HCT116 (cell line): Measurements from ENCODE around the gene FBXL4.

Experiments used
- CTCF ChIP-seq, 3 experiments: fragments of 200-600 bp in 1 of 3; sonication (generic) in 1 of 3; IDR thresholded peaks in 2 of 3; conservative IDR thresholded peaks in 1 of 3; 2 replicates each; pipeline ENCODE4 v1.5.1; 2012 to 2017; ENCODE audit warnings: low read depth in 2 of 3, low read length in 2 of 3, antibody characterized with exemption in 1 of 3, borderline replicate concordance in 1 of 3, control low read depth in 1 of 3, mild to moderate bottlenecking in 1 of 3, mixed read lengths in 1 of 3, mixed run types in 1 of 3, moderate library complexity in 1 of 3; ENCODE audit not compliant: insufficient read depth in 1 of 3
- EZH2 ChIP-seq: fragments of 200-600 bp; sonication (generic); IDR thresholded peaks from 2 replicates; pipeline ENCODE4 v1.6.1; 2017; ENCODE audit warnings: antibody characterized with exemption, mixed run types
- EZH2phosphoT487 ChIP-seq: fragments of 200-600 bp; IDR thresholded peaks from 2 replicates; pipeline ENCODE4 v1.6.1; 2018; ENCODE audit warnings: antibody characterized with exemption, borderline replicate concordance
- FOSL1 ChIP-seq: IDR thresholded peaks from 2 replicates; pipeline ENCODE4 v1.6.1; 2012; ENCODE audit warnings: low read depth
- JUND ChIP-seq: IDR thresholded peaks from 2 replicates; pipeline ENCODE4 v1.6.1; 2012
- POLR2A ChIP-seq: IDR thresholded peaks from 2 replicates; pipeline ENCODE4 v1.7.0; 2011; ENCODE audit warnings: borderline replicate concordance; ENCODE audit not compliant: insufficient read depth, insufficient read length; ENCODE audit errors: extremely low read depth
- POLR2AphosphoS5 ChIP-seq: IDR thresholded peaks from 2 replicates; pipeline ENCODE4 v1.6.1; 2011; ENCODE audit warnings: mild to moderate bottlenecking, low read depth, low read length, moderate library complexity
- RAD21 ChIP-seq: IDR thresholded peaks from 2 replicates; pipeline ENCODE4 v1.6.1; 2012; ENCODE audit warnings: low read depth, mild to moderate bottlenecking
- SP1 ChIP-seq: IDR thresholded peaks from 2 replicates; pipeline ENCODE4 v1.6.1; 2012; ENCODE audit warnings: low read depth
- YY1 ChIP-seq: IDR thresholded peaks from 2 replicates; pipeline ENCODE4 v1.6.1; 2011; ENCODE audit warnings: low read length, low read depth, moderate library complexity, mild to moderate bottlenecking; ENCODE audit not compliant: insufficient replicate concordance; ENCODE audit errors: extremely low read depth
- ZNF274 ChIP-seq: fragments of 200-500 bp; sonication (Bioruptor generic); IDR thresholded peaks from 2 replicates; pipeline ENCODE4 v1.6.1; 2014; ENCODE audit warnings: mild to moderate bottlenecking, low read depth, low read length, inconsistent platforms
- TF ChIP-seq, protein P1 (sequence below): IDR thresholded peaks from 2 replicates; pipeline ENCODE4 v1.6.1; 2011; ENCODE audit warnings: mild to moderate bottlenecking, low read length, moderate library complexity; ENCODE audit not compliant: insufficient replicate concordance; ENCODE audit errors: extremely low read depth
- TF ChIP-seq, protein P2 (sequence below): IDR thresholded peaks from 2 replicates; pipeline ENCODE4 v1.6.1; 2012

GRCh38 chr6:98846021-98846380, 101.7 kb downstream of the FBXL4 start:
- no peak for TF ChIP-seq CTCF (IDR thresholded peaks at IDR 0.05 in 2 of 3, conservative IDR thresholded peaks at IDR 0.05 in 1 of 3; ENCODE audit: borderline replicate concordance in 1 of 3, insufficient read depth in 1 of 3, low read depth in 2 of 3, low read length in 2 of 3)
- TF ChIP-seq EZH2, result no peak
- TF ChIP-seq EZH2phosphoT487, result no peak
- TF ChIP-seq POLR2A, result no peak
- TF ChIP-seq, protein P1, sequence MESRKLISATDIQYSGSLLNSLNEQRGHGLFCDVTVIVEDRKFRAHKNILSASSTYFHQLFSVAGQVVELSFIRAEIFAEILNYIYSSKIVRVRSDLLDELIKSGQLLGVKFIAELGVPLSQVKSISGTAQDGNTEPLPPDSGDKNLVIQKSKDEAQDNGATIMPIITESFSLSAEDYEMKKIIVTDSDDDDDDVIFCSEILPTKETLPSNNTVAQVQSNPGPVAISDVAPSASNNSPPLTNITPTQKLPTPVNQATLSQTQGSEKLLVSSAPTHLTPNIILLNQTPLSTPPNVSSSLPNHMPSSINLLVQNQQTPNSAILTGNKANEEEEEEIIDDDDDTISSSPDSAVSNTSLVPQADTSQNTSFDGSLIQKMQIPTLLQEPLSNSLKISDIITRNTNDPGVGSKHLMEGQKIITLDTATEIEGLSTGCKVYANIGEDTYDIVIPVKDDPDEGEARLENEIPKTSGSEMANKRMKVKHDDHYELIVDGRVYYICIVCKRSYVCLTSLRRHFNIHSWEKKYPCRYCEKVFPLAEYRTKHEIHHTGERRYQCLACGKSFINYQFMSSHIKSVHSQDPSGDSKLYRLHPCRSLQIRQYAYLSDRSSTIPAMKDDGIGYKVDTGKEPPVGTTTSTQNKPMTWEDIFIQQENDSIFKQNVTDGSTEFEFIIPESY, result no peak
- TF ChIP-seq SP1, result no peak
- TF ChIP-seq, protein P2, sequence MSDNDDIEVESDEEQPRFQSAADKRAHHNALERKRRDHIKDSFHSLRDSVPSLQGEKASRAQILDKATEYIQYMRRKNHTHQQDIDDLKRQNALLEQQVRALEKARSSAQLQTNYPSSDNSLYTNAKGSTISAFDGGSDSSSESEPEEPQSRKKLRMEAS, result no peak
- TF ChIP-seq ZNF274, result no peak
- TF ChIP-seq RAD21, result no peak
- TF ChIP-seq YY1, result no peak
- no peak for TF ChIP-seq JUND
- no peak for TF ChIP-seq POLR2AphosphoS5
- no peak for TF ChIP-seq FOSL1
